Activated CD8-positive, alpha-beta memory T cell treated with anti-CD3 and anti-CD28 coated beads for 36 hours (primary cell): Measurements from ENCODE around the gene SLC6A5. TPM values are rescaled to one million over a fixed set of nuclear protein-coding genes. Genes with fewer than 3 reads are reported as not detected.
"Not testable (repeated sequence)": the region's sequence is repeated elsewhere in the genome, so short reads cannot be mapped to it uniquely, and the experiment has no call there.

Experiments
- CTCF ChIA-PET: fragments of 350-600 bp; sonication (Branson Sonifier 250); formaldehyde crosslinking; loops from one replicate; lab custom pipeline; 2021; ENCODE audit warnings: antibody characterized with exemption; lab: Charles Lee
- POLR2A ChIA-PET: fragments of 350-600 bp; sonication (Branson Sonifier 250); formaldehyde crosslinking; loops from one replicate; lab custom pipeline; 2021; ENCODE audit warnings: antibody characterized with exemption; lab: Charles Lee
- total RNA-seq, 2 experiments: library from RNA; stranded (reverse); gene quantifications; one replicate each; pipeline ENCODE4 v1.2.3, GENCODE V29; 2021

The SLC6A5 gene
- not detected for total RNA-seq

GRCh38 chr11:20599221-20600019 lies at the start of gene SLC6A5:
SLC6A5 (plus strand) TSS chr11:20599608; CDS start chr11:20599673, 65 bp downstream.
- POLR2A ChIA-PET, result no interaction called here
- CTCF ChIA-PET, result no interaction called here

GRCh38 chr11:20551096-20551495 lies 48.3 kb upstream of the SLC6A5 start:
- ChIA-PET CTCF (no interaction called here), POLR2A (no interaction called here)

DNA sequence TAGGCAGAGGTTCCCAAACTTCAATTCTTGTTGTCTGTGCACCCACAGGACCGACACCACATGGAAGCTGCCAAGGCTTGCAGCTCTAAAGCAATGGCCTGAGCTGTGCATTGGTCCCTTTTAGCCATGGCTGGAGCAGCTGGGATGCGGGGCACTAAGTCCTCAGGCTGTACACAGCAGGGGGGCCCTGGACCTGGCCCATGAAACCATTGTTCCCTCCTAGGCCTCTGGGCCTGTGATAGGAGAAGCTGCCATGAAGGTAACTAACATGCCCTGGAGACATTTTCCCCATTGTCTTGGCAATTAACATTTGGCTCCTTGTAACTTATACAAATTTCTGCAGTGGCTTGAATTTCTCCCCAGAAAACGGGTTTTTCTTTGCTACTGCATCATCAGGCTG lies 43.6 kb upstream of the SLC6A5 start:
- ChIA-PET CTCF (no interaction called here), POLR2A (no interaction called here)

DNA sequence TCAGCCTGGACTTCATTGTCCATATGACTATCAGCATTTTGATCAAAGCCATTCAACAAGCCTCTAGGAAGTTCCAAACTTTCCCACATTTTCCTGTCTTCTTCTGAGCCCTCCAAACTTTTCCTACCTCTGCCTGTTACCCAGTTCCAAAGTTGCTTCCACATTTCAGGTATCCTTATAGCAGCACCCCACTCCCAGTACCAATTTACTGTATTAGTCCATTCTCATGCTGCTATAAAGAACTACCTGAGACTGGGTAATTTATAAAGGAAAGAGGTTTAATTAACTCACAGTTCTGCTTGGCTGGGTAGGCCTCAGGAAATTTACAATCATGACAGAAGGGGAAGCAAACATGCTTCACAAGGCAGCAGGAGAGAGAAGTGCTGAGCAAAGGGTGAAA lies 43.0 kb upstream of the SLC6A5 start:
- CTCF ChIA-PET, POLR2A ChIA-PET: not testable (repeated sequence)

DNA sequence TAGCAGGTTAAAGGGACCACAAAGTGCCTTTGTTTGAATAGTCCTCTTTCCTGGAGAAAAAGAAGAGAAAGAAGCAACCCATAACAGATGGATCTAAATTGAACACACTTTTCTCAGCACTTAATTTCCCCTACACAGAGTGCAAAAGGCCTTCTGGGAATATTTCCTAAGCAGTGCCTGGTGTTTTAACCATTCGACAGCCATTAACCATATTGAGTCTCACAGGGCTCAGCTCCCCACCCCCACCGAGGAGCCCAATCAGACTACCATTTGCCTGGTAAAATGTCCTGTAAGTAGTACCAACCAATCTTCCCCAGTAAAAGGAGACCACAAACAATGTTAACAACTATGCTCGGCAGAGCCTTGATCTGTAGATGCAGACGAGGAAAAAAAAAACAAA lies 40.7 kb upstream of the SLC6A5 start:
- CTCF ChIA-PET, result no interaction called here
- POLR2A ChIA-PET, result no interaction called here

GRCh38 chr11:20559523-20560300 lies 39.7 kb upstream of the SLC6A5 start:
- POLR2A ChIA-PET, result no interaction called here
- CTCF ChIA-PET, result no interaction called here

GRCh38 chr11:20561915-20562314 lies 37.5 kb upstream of the SLC6A5 start:
- ChIA-PET CTCF (no interaction called here), POLR2A (no interaction called here)

GRCh38 chr11:20563866-20564265 lies 35.5 kb upstream of the SLC6A5 start:
- ChIA-PET CTCF (no interaction called here), POLR2A (no interaction called here)

DNA sequence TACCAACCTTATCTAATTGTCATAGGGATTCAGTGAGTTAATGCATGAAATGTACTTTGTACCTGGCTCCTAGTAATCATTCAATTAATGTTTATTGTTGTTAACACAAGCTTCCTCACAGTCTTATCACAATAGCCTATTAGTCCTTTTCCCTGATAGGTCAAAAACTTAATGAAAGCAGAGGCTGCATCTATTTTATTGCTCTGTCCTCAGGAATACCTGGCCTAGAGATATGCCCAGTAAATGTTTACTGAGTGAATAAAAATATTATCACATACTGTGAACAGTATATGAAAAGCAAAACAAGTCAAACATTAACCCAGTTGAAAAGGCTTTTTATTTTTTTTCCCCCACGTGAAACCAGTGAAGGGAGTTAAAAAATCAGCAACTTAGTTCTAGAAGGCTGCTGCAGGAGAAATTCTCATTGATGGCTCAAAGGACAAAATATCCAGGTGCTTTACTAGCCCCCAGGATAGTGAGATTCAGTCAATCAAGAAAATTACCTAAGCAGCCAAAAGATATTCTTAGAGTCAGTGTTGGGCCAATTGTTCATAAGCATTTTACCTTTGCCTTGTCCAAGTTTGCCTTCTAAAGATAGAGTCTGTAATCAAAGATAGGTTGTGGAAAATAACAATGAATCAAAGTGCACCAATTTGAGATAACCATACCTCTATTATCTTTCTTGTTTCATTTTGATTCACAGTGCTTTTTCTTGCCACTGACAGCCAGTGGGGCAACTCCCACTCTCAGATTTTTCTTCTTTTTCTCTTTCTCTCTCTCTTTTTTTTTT lies 34.4 kb upstream of the SLC6A5 start:
- ChIA-PET CTCF (no interaction called here), POLR2A (no interaction called here)

- POLR2A ChIA-PET, CTCF ChIA-PET: not testable (repeated sequence)
These were observed 33.3 kb upstream of the SLC6A5 start for GRCh38 chr11:20566115-20566514.

DNA sequence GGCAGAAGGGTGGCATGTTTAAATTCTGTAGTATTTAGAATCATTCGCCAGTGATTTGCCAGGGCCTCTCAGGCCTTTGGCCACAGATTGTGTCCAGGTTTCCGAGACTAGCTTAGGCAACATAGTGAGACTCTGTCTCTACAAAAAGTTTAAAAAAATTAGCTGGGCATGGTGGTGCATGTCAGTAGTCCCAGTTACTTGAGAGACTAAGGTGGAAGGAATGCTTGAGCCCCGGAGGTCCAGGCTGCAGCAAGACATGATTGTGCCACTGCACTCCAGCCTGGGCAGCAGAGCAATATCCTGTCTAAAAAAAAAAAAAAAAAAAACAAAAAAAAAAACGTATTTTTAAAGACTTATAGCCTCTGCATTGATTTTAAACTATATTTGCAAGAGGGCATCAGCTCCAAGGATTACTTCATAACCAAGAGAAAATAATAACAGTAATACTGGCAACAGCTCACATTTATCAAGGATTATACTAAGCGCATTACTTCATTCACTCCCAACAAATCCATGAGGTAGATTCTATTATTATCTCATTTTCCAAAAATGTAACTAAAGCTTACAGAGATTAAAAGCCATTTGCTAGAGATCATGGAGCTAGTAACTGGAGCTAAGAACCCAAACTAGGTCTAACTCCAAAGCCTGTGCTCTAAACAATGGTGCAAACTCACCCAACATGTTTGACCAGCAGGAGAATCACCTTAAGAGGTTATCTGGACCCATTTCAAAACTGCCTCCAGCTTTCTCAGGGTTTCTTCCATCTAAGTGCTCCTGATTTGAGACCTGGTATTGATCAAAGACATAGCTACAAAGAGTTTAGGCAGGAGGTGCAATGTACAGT lies 32.6 kb upstream of the SLC6A5 start:
- CTCF ChIA-PET, result no interaction called here
- POLR2A ChIA-PET, result no interaction called here

- POLR2A ChIA-PET, CTCF ChIA-PET: not testable (repeated sequence)
These were observed 19.7 kb upstream of the SLC6A5 start for GRCh38 chr11:20579725-20580124.

GRCh38 chr11:20583201-20583600 lies 16.2 kb upstream of the SLC6A5 start:
- ChIA-PET CTCF (no interaction called here), POLR2A (no interaction called here)

- POLR2A ChIA-PET, result interaction anchor here (0.5 kb wide), 1 partner anchor 103 kb away, joined by 4 read pairs; no protein-coding TSS in a partner anchor
These were observed 15.2 kb upstream of the SLC6A5 start for GRCh38 chr11:20584093-20584774.

GRCh38 chr11:20589796-20590195 lies 9.6 kb upstream of the SLC6A5 start:
- POLR2A ChIA-PET, result no interaction called here
- CTCF ChIA-PET, result no interaction called here

More at GRCh38 chr11:20584093-20584774, 15.2 kb upstream of the SLC6A5 start:
- CTCF ChIA-PET, result interaction anchor here (0.8 kb wide), 1 partner anchor 26 kb away, joined by 3 read pairs; no protein-coding TSS in a partner anchor

- POLR2A ChIA-PET, result no interaction called here
- CTCF ChIA-PET, result no interaction called here
These were observed 9.0 kb upstream of the SLC6A5 start for GRCh38 chr11:20590381-20590780.

GRCh38 chr11:20592741-20593140 lies 6.7 kb upstream of the SLC6A5 start:
- CTCF ChIA-PET, result no interaction called here
- POLR2A ChIA-PET, result no interaction called here

- ChIA-PET CTCF (interaction anchor here (1.0 kb wide), 1 partner anchor 16 kb away, joined by 3 read pairs; no protein-coding TSS in a partner anchor), POLR2A (no interaction called here)
These were observed 4.9 kb upstream of the SLC6A5 start for GRCh38 chr11:20594274-20595061.
